Colonic mucosa (tissue), 4 donors: ENCODE results near the gene MIS18BP1. TPM values are rescaled to one million over a fixed set of nuclear protein-coding genes. Genes with fewer than 3 reads are reported as not detected.
"Not testable (repeated sequence)": the region's sequence is repeated elsewhere in the genome, so short reads cannot be mapped to it uniquely, and the experiment has no call there.

Experiments
- DNase-seq: peaks from one replicate; pipeline ENCODE4 v3.0.0-alpha.2; 2020
- H3K27ac ChIP-seq: fragments of 200-600 bp; one replicate; pipeline ENCODE4 v1.8.0; 2021
- H3K27me3 ChIP-seq: fragments of 200-600 bp; one replicate; pipeline ENCODE4 v1.8.0; 2021
- H3K36me3 ChIP-seq: fragments of 200-600 bp; one replicate; pipeline ENCODE4 v1.8.0; 2021
- H3K4me1 ChIP-seq: fragments of 200-600 bp; one replicate; pipeline ENCODE4 v1.8.0; 2021; ENCODE audit warnings: mild to moderate bottlenecking
- H3K4me3 ChIP-seq: fragments of 200-600 bp; one replicate; pipeline ENCODE4 v1.8.0; 2021
- H3K9ac ChIP-seq, 2 donors: one replicate each; pipeline ENCODE4 v1.7.0; 2013; ENCODE audit warnings: control low read depth in 2 of 2, low read depth in 2 of 2, low read length in 2 of 2
- H3K9me3 ChIP-seq: fragments of 200-600 bp; one replicate; pipeline ENCODE4 v1.8.0; 2021
- intact Hi-C: fragments of 100-400 bp; cut with DNase I; formaldehyde crosslinking; loops from one replicate; pipeline ENCODE4 v1.14.1; 2022
- total RNA-seq, 2 donors: library from RNA; stranded (reverse); fragmentation: NEBNext Ultra II Directional in 1 of 2; extraction: Animal tissue kit (Norgen Biotek cat#: 25700) in 1 of 2; gene quantifications; one replicate each; pipeline ENCODE4 v1.2.1, GENCODE V29; 2021
- TF ChIP-seq, protein P1 (sequence below): fragments of 200-600 bp; IDR thresholded peaks from one replicate; pipeline ENCODE4 v1.8.0; 2022; ENCODE audit warnings: antibody characterized with exemption, mild to moderate bottlenecking
- donor health status: healthy.
- donor health status: DM: no; HTN: no; CAD: no.
- donor health status: DM: no; HTN: no; CAD: no.

Gene MIS18BP1
- total RNA-seq, 2 donors from 2014 or later = 18.8 to 30.0 TPM

DNA sequence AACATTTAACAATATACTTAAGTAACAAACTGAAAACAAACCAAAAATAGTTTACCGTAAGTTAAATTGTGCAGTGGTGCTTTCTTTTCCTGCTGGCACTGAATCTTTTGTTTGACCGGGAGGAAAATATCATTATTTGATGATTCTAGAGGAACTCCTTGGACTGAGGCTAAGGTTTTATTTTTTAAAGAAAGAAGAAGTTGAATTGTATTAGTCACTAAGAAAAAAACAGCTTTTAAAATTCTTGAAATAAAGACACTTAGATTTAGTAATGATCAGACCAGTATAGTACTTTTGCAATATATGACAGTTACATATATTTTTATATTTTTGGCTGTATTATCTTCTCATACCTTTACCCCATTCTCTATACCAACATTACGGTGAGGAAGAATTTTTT, 10.3 kb downstream of the MIS18BP1 start:
- no peaks in the 10 kb centered on the region for H3K27me3 ChIP-seq
- H3K4me1 ChIP-seq = no peaks in the 10 kb centered on the region
- no peak for DNase-seq
- H3K9me3 ChIP-seq = no peaks in the 10 kb centered on the region
- H3K36me3 ChIP-seq = no peaks in the 10 kb centered on the region
- no peak overlapping the region for H3K27ac ChIP-seq
- H3K4me3 ChIP-seq = no peak overlapping the region
- no peak overlapping the region for H3K9ac ChIP-seq
- TF ChIP-seq, protein P1, sequence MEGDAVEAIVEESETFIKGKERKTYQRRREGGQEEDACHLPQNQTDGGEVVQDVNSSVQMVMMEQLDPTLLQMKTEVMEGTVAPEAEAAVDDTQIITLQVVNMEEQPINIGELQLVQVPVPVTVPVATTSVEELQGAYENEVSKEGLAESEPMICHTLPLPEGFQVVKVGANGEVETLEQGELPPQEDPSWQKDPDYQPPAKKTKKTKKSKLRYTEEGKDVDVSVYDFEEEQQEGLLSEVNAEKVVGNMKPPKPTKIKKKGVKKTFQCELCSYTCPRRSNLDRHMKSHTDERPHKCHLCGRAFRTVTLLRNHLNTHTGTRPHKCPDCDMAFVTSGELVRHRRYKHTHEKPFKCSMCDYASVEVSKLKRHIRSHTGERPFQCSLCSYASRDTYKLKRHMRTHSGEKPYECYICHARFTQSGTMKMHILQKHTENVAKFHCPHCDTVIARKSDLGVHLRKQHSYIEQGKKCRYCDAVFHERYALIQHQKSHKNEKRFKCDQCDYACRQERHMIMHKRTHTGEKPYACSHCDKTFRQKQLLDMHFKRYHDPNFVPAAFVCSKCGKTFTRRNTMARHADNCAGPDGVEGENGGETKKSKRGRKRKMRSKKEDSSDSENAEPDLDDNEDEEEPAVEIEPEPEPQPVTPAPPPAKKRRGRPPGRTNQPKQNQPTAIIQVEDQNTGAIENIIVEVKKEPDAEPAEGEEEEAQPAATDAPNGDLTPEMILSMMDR = no peak
- intact Hi-C loops = no loop called here

DNA sequence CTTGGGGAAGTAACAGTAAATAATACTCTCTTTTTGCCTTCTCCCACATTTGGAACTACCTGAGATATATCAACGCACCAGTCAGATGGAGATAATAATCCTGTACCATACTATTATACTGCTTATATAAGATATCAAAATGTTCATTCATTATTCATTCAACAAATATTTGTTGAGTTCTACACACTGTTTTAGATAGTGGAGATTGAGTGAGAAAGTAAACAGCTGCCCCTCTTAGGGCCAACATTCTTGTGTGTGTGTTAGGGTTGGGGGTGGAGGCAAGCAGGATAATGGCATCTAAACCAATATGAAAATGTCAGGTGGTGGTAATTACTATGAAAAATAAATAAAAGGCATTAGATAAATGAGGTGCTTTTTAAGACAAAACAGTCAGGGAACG, 14.0 kb downstream of the MIS18BP1 start:
- TF ChIP-seq, protein P1 = no peak
- no peak overlapping the region for H3K27ac ChIP-seq
- H3K27me3 ChIP-seq = no peaks in the 10 kb centered on the region
- no peaks in the 10 kb centered on the region for H3K36me3 ChIP-seq
- H3K4me1 ChIP-seq = no peaks in the 10 kb centered on the region
- H3K9me3 ChIP-seq = no peaks in the 10 kb centered on the region
- no peak for DNase-seq
- H3K4me3 ChIP-seq = no peak overlapping the region
- intact Hi-C loops = no loop called here
- no peak overlapping the region for H3K9ac ChIP-seq

DNA sequence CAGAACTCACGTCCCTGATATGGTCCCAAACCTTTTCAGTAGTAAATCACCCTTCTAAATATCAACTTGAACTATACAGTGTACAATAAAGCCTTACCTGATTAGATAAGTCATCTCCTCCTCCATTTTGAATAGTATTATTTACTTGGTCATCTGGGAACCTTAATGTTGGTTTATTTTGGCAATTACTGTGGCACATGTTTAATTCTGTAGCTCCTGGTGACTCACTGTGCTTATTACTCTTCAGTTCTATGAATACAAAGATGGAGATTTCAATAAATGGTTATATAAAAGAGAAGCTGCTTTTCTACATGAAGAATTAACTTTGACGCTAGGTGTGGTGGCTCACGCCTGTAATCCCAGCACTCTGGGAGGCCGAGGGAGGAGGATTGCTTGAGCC, 25.4 kb downstream of the MIS18BP1 start:
- TF ChIP-seq, protein P1 = no peak
- Histone ChIP-seq H3K9ac (no peak overlapping the region), H3K36me3 (no peaks in the 10 kb centered on the region)

DNA sequence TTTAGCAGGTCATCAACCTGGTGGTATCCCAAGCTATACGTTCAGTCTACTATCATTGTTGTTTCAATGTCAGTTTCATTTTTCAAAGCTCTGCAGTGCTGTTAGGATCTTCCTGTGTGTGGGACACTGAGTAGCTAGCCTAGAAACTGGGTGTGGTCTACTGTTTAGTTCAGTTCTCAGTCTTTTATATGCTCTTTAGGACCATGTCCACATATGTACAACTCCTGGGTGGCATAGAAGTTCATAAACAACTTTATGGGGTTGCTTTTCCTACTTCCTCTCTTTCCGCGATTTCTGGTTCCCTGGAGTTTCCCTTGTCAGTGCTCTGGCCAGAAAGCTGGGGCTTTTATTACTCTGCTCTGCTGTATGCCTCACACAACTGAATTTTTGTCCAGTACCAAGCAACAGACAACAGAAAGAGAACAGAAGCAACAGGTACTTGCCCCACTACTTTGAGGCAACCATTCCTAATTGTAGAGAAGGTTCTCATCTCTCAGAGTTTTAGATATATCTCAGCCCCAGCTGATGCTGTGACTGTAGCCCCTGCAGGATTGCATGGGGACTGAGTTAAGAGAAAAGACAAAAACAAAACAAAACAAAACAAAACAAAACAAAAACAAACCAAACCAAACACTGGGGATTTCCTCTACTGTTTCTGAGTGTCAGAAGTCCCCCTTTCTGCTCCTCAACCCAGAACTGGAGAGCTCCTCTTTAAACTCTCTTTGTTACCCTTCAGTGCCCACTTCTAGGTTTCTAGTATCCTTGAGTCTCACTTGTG, 30.3 kb downstream of the MIS18BP1 start:
- intact Hi-C loops = no loop called here
- Histone ChIP-seq H3K27ac (no peak overlapping the region), H3K9ac (no peak overlapping the region), H3K36me3 (no peaks in the 10 kb centered on the region), H3K4me1 (no peaks in the 10 kb centered on the region), H3K9me3 (no peaks in the 10 kb centered on the region), H3K27me3 (no peaks in the 10 kb centered on the region), H3K4me3 (no peak overlapping the region)
- DNase-seq = no peak
- TF ChIP-seq, protein P1 = no peak

More for the DNA sequence above, 25.4 kb downstream of the MIS18BP1 start:
- no peak for DNase-seq
- H3K27me3 ChIP-seq = no peaks in the 10 kb centered on the region
- intact Hi-C loops = no loop called here
- H3K4me1 ChIP-seq = no peaks in the 10 kb centered on the region
- no peaks in the 10 kb centered on the region for H3K9me3 ChIP-seq
- no peak overlapping the region for H3K4me3 ChIP-seq
- no peak overlapping the region for H3K27ac ChIP-seq

DNA sequence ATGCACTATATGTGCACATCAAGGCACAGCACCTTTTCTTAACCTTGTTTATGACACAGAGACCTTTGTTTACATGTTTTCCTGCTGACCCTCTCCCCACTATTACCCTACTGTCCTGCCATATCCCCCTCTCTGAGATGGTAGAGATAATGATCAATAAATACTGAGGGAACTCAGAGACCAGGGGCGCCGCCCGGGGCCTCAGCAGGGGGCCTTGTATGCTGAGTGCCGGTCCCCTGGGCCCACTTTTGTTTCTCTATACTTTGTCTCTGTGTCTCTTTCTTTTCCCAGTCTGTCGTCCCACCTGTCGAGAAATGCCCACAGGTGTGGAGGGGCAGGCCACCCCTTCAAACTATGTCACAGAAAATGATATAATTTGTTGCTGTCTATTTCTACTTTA, 38.7 kb downstream of the MIS18BP1 start:
- H3K36me3 ChIP-seq, H3K9me3 ChIP-seq, H3K4me3 ChIP-seq, H3K9ac ChIP-seq, DNase-seq, intact Hi-C loops, H3K27me3 ChIP-seq, H3K27ac ChIP-seq, H3K4me1 ChIP-seq: not testable (repeated sequence)

DNA sequence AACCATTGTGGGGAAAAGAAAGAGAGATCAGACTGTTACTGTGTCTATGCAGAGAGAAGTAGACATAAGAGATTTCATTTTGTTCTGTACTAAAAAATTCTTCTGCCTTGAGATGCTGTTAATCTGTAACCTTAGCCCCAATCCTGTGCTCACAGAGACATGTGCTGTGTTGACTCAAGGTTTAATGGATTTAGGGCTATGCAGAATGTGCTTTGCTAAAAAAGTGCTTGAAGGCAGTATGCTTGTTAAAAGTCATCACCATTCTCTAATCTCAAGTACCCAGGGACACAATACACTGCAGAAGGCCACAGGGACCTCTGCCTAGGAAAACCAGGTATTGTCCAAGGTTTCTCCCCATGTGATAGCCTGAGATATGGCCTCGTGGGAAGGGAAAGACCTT, 39.3 kb downstream of the MIS18BP1 start:
- H3K4me3 ChIP-seq, H3K27ac ChIP-seq, H3K9ac ChIP-seq, H3K36me3 ChIP-seq, intact Hi-C loops, H3K9me3 ChIP-seq, DNase-seq, H3K4me1 ChIP-seq, H3K27me3 ChIP-seq: not testable (repeated sequence)
